Daoy (cell line): ENCODE results near the gene TCHH. TPM values are rescaled to one million over a fixed set of nuclear protein-coding genes. Genes with fewer than 3 reads are reported as not detected.
"Not testable (repeated sequence)": the region's sequence is repeated elsewhere in the genome, so short reads cannot be mapped to it uniquely, and the experiment has no call there.

Experiments
- DNase-seq: peaks from one replicate; pipeline ENCODE4 v3.0.0-alpha.2; 2015; ENCODE audit warnings: low read depth
- total RNA-seq: library from RNA; depleted of rRNA; stranded (reverse); fragments of >200 nt; shearing (Covaris generic); gene quantifications from 2 replicates; pipeline ENCODE4 v1.2.3, GENCODE V29; 2014

The TCHH gene
- total RNA-seq, 1 experiment from 2014 or later = 0.29 TPM

DNA sequence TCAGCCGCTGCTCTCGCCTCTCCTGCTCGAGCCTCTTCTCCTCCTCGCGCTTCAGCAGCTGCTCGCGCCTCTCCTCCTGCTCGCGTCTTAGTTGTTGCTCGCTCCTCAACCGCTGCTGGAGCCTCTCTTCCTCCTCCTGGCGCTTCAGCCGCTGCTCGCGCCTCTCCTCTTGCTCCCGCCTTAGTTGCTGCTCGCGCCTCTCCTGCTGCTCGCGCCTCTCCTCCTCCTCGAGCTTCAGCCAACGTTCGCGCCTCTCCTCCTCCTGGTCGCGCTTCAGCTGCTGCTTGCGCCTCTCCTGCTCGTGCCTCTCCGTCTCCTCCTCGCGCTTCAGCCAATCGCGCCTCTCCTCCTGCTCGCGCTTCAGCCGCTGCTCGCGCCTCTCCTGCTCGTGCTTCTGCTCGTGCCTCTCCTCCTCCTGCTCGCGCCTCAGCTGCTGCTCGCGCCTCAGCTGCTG, 3.7 kb downstream of the TCHH start:
- DNase-seq = peak; percentile 75

- peak; percentile 78 for DNase-seq
These were observed 4.3 kb downstream of the TCHH start for GRCh38 chr1:152110860-152111514.

- DNase-seq = peak; percentile 76
These were observed 4.8 kb downstream of the TCHH start for GRCh38 chr1:152110365-152110859.

DNA sequence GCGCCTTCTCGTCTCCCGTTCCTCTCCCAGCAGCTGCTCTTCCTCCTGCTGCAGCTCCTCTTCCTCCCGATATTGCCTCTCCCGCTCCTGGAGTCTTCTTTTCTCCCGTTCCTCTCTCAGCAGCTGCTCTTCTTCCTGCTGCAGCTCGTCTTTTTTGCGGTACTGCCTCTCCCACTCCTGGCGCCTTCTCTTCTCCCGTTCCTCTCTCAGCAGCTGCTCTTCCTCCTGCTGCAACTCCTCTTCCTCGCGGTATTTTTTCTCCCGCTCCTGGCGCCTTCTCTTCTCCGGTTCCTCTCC, 5.3 kb downstream of the TCHH start:
- peak; percentile 7 for DNase-seq

DNA sequence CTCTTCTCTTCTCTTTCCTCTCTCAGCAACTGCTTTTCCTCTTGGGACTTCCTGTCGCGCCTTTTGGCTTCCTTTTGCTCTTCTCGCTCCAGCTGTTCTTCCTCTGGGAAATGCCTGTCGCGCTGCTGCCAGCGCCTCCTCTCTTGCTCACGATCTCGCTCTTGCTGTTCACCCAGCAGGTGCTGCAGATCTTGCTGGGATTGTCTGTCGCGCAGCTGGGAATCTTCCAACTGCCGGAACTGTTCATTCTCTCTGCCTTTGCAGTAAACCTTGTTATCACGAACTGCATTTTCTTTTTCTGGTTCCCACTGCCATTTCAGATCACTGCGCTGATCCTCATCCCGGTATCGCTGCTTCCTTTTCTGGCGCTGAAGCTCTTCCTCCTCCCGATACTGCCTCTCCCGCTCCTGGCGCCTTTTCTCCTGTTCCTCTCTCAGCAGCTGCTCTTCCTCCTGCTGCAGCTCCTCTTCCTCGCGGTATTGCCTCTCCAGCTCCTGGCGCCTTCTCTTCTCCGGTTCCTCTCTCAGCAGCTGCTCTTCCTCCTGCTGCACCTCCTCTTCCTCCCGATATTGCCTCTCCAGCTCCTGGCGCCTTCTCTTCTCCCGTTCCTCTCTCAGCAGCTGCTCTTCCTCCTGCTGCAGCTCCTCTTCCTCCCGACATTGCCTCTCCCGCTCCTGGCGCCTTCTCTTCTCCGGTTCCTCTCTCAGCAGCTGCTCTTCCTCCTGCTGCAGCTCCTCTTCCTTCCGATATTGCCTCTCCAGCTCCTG, 5.8 kb downstream of the TCHH start:
- DNase-seq = no peak

DNA sequence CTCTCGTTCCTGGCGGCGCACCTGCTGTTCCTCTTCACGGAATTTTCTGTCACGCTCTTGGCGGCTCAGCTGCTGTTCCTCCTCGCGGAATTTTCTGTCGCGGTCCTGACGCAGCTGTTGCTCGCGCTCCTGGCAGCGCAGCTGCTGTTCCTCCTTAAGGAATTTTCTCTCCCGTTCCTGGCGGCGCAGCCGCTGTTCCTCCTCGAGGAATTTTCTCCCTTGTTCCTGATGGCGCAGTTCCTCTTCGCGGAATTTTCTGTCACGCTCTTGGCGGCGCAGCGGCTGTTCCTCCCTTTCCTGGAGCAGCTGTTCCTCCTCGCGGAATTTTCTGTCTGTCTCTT, 6.4 kb downstream of the TCHH start:
- no peak for DNase-seq

DNA sequence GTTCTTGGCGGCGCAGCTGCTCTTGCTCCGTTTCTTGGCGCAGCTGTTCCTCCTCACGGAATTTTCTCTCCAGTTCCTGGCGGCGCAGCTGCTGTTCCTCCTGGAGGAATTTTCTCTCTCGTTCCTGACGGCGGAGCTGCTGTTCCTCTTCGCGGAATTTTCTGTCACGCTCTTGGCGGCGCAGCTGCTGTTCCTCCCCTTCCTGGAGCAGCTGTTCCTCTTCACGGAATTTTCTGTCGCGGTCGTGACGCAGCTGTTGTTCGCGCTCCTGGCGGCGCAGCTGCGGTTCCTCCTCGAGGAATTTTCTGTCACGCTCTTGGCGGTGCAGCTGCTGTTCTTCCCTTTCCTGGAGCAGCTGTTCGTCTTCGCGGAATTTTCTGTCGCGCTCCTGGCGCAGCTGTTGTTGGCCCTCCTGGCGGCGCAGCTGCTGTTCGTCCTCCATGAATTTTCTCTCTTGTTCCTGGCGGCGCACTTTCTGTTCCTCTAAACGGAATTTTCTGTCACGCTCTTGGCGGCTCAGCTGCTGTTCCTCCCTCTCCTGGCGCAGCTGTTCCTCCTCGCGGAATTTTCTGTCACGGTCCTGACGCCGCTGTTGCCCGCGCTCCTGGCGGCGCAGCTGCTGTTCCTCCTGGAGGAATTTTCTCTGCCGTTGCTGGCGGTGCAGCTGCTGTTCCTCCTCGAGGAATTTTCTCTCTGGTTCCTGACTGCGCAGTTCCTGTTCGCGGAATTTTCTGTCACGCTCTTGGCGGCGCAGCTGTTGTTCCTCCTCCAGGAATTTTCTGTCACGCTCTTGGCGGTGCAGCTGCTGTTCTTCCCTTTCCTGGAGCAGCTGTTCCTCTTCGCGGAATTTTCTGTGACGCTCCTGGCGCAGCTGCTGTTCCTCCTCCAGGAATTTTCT, 7.0 kb downstream of the TCHH start:
- no peak for DNase-seq

DNA sequence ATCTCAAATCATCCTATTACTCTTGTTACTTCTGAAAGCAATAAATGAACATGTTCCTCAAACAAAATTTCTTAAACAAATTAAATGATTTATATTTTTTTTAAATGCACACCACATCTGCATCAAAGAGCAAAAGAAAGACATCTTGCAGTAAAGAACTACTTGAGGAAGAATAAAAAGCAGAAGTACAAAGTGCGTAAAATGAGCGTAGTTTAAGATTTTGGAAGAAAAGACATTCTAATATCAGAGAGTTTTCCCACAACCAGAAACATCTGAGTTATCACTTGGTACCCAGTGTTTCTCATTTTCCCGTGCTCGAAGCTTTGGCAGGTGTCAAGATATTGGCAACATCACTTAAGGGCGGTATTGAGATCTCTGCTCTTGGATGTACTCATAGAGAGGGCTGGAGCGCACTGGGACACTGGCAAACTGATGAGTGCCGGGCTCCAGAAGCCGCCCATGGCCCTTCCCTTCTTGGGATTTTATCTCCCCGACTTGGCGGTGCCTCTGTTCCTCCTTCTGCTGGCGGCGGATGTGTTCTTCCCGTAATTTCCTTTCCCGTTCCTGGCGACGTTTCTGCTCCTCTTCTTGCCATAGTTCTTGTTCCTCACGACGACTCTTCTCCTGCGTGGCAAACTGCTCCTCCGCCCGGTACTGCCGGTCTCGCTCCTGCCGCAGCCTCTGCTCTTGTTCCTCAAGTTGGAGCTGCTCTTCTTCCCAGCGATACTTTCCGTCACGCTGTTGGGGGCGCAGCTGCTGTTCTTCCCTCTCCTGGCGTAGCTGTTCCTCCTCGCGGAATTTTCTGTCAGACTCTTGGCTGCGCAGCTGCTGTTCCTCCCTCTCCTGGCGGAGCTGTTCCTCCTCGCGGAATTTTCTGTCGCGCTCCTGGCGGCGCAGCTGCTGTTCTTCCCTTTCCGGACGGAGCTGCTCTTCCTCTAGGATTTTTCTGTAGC, 7.9 kb downstream of the TCHH start:
- no peak for DNase-seq

GRCh38 chr1:152104854-152105253, 10.4 kb downstream of the TCHH start:
- no peak for DNase-seq

DNA sequence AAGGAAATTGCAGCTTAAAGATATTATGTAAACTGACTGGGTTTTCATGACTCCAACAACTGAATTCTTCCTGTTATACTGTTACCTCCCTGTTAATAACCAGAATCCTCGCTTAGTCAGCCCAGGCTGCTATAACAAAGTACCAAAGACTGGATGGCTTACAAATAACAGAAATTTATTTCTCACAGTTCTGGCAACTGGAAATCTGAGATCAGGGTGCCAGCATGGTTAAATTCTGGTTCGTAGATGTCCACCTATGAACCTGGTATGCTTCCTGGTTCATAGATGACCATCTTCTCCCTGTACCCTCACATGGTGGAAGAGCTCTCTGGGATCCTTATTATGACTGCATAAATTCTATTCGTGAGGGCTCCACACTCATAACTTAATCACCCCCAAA, 18.3 kb downstream of the TCHH start:
- no peak for DNase-seq

DNA sequence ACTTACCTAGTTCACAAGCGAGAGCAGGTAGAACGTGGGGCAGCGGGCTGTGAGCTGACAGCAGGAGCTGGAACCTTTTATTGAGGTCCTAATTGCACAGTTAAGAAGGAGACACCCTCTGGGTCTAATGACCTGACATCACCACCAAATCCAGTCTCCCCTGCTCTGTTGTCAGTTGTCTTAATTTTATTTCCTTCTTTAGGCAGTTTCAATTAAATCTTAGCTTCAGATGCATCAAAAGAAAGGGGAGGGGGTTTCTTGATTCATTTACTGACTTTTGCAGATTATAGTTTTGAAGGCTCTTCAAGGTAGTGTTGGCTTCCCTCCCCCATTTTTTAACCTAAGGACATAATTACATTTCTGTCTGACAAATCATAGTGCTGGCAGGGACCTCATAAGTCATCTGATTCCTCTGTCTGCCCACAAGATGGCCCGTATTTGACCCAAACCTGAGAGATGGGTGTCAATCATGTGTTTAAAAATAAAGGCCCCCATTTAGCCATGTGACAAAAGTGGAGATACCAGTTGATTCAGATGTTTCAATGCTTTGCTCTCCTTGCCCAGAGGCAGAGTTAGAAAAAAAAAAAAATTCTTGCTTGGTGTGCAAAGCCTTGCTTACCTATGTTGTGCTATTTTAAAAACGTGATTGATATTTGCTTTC, 26.1 kb downstream of the TCHH start, which contains the start of gene TCHHL1:
TSS of gene TCHHL1 (minus strand) at position 51 of the 661 bp plus-strand sequence. CDS start 921 bp downstream, outside the sequence.
- no peak for DNase-seq

GRCh38 chr1:152086760-152087159, 28.5 kb downstream of the TCHH start:
- DNase-seq = no peak

DNA sequence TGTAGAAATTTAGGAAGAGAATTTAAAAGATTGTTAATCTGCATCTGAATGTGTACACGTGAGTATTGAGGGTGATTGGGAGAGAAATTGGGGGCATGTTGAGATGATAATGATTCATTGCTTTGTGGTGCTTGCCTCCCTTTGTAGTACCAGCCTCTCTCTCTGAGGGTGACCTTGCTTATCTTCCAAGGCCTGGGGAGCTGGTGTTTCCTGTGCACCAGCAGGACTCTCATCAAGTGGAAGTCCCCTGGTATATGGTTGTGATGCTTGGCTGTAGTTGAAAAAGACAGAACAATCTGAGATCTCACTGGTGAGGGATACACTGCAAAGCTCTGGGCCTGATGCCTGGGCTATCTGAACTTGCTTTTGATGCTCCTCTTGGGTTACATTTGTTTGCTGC, 30.4 kb downstream of the TCHH start:
- DNase-seq = no peak

DNA sequence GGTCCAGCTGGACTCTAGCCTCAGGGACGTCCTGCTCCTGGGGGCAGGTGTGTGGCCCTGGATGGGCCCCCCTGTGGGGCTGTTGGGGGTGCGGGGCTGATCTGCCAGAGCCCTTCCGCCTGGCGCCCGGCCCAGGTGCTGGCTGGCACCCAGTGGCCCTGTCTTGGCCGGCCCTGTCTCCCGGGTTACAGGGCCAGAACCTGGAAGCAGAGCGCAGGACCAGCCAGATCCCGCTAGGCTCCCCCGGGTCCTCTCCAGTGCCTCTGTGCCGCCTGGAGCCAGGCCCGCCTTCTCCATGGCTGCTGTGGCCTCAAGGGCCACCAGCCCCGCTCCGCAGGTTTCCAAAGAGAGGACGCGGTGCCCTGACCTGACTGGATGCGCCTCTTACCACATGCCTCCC, 34.2 kb downstream of the TCHH start:
- DNase-seq = not testable (repeated sequence)

GRCh38 chr1:152080494-152080893, 34.8 kb downstream of the TCHH start:
- DNase-seq = not testable (repeated sequence)

GRCh38 chr1:152078831-152079441, 36.3 kb downstream of the TCHH start:
- no peak for DNase-seq

DNA sequence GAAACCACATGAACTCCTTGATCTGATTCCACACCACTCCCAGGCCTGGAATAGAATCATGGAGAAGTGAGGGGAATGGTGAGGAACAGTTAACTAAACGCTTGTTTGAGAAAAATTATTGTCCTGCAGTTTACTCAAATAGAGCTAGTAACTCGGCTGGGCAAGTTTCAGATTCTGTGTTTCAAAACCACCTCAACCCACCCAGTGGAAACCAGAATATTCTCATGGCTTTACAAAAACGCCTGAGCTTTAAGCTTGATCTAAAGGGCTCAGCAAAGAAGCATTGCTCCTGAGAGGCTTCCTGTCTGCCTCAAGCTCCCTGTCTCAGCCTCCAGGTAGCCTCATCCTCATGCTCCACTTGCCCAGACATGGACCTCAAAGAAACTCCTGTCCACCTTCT, 42.9 kb downstream of the TCHH start:
- no peak for DNase-seq

GRCh38 chr1:152071123-152071522, 44.1 kb downstream of the TCHH start:
- no peak for DNase-seq

DNA sequence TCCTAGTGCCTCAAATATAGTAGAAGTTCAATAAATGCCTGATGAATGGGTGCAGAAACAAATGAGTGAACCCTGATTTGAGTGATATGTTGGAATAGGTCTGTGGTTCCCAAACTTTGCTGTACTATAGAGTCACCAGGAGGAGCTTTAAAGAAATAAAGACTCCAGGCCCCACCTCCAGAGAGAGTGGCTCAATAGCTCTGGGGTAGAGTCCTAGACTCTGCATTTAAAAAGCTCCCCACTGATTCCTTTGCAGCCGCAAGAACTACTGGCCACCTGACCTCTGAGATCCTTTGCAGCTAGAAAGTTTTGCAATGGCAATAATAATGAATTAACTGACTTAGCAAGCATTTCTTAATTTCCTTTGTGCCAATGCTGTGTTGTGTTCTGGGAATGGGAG, 47.3 kb downstream of the TCHH start:
- DNase-seq = no peak

GRCh38 chr1:152067150-152067549, 48.1 kb downstream of the TCHH start:
- DNase-seq = no peak
